ENCODE measurements around the gene FLT1.

GRCh38 chr13:28435917-28436316, 59.0 kb downstream of the FLT1 start:
- TF ChIP-seq CTCF (IDR thresholded peaks at IDR 0.05) (no peak), POLR2A (IDR thresholded peaks at IDR 0.05) (no peak)

Measured in heart left ventricle (tissue), 13 donors.